Breast epithelium (tissue), 4 donors: ENCODE results near the gene F2RL3. TPM values are rescaled to one million over a fixed set of nuclear protein-coding genes. Genes with fewer than 3 reads are reported as not detected.

Experiments used
- DNase-seq, 2 donors: peaks; one replicate each; pipeline ENCODE4 v3.0.0-alpha.2; 2019; ENCODE audit warnings: low spot score in 2 of 2
- H3K27ac ChIP-seq, 2 donors: fragments of 200-600 bp; sonication (generic) in 1 of 2; one replicate each; pipeline ENCODE4 v1.5.1; 2016 to 2019; ENCODE audit warnings: mild to moderate bottlenecking in 1 of 2
- H3K27me3 ChIP-seq, 2 donors: fragments of 200-600 bp; sonication (generic) in 1 of 2; one replicate each; pipeline versions ENCODE4 v1.5.1 to v1.6.0; 2017 to 2019; ENCODE audit warnings: control low read depth in 1 of 2, mild to moderate bottlenecking in 1 of 2
- H3K36me3 ChIP-seq: fragments of 200-600 bp; one replicate; pipeline ENCODE4 v1.5.1; 2019
- H3K4me1 ChIP-seq, 2 donors: fragments of 200-600 bp; sonication (generic); one replicate each; pipeline ENCODE4 v1.5.1; 2016 to 2019; ENCODE audit warnings: control low read depth in 1 of 2
- H3K4me3 ChIP-seq, 3 donors: fragments of 200-600 bp; sonication (generic); 1 replicate in 2 of 3; 2 replicates in 1 of 3; pipeline ENCODE4 v1.5.1; 2016 to 2019; ENCODE audit warnings: mild to moderate bottlenecking in 3 of 3, moderate library complexity in 2 of 3
- H3K9me3 ChIP-seq, 2 donors: fragments of 200-600 bp; sonication (generic) in 1 of 2; one replicate each; pipeline ENCODE4 v1.5.1; 2016 to 2019; ENCODE audit warnings: control low read depth in 1 of 2
- POLR2A ChIP-seq: fragments of 450-650 bp; IDR thresholded peaks from one replicate; pipeline ENCODE4 v1.6.1; 2016; ENCODE audit warnings: antibody characterized with exemption, mild to moderate bottlenecking, moderate library complexity
- POLR2AphosphoS5 ChIP-seq, 3 donors: sonication (generic); formaldehyde crosslinking; IDR thresholded peaks; one replicate each; pipeline ENCODE4 v1.6.1; 2017; ENCODE audit warnings: antibody characterized with exemption in 3 of 3
- intact Hi-C: fragments of 100-400 bp; cut with DNase I; formaldehyde crosslinking; loops from one replicate; pipeline ENCODE4 v1.15.1; 2023; ENCODE audit warnings: low total_unique reads
- total RNA-seq, 3 donors: library from RNA; depleted of rRNA; stranded (reverse); fragments of >200 nt; gene quantifications; one replicate each; pipeline ENCODE4 v1.1.0, GENCODE V29; 2016
- TF ChIP-seq, protein P1 (sequence below), 3 donors: fragments of 450-650 bp; IDR thresholded peaks; one replicate each; pipeline ENCODE4 v1.5.1; 2016 to 2017; ENCODE audit warnings: antibody characterized with exemption in 3 of 3, mild to moderate bottlenecking in 3 of 3, moderate library complexity in 3 of 3

F2RL3 gene
- total RNA-seq, 3 donors from 2014 or later, result 0.32 to 27.5 (median 4.2) TPM

DNA sequence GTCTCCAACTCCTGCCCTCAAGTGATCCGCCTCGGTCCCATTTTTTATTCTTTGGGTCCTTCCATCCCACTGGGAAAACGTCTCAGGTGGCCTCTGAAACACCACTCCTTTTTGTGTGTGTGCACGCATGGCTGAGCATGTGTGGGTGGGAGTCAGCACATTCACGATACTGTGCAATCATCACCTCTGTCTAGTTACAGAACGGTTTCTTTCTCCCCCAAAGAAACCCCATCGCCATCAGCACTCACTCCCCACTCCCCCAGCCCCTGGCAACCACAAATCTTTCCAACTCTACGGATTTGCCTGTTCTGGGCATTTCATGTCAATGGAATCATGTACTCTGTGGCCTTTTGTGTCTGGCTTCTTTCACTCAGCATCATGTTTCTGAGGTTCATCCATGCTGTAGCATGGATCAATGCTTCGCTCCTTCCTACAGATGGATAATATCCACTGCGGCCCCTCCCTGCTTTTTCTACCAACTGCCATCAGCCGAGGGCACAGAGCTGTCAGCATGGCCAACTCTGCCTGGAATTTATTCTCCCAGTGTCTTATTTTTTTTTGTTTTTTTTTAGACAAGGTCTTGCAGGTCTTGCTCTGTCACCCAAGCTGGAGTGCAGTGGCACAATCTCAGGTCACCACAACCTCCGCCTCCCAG lies 9.7 kb downstream of the F2RL3 start:
- no peak for TF ChIP-seq POLR2A
- TF ChIP-seq, protein P1, sequence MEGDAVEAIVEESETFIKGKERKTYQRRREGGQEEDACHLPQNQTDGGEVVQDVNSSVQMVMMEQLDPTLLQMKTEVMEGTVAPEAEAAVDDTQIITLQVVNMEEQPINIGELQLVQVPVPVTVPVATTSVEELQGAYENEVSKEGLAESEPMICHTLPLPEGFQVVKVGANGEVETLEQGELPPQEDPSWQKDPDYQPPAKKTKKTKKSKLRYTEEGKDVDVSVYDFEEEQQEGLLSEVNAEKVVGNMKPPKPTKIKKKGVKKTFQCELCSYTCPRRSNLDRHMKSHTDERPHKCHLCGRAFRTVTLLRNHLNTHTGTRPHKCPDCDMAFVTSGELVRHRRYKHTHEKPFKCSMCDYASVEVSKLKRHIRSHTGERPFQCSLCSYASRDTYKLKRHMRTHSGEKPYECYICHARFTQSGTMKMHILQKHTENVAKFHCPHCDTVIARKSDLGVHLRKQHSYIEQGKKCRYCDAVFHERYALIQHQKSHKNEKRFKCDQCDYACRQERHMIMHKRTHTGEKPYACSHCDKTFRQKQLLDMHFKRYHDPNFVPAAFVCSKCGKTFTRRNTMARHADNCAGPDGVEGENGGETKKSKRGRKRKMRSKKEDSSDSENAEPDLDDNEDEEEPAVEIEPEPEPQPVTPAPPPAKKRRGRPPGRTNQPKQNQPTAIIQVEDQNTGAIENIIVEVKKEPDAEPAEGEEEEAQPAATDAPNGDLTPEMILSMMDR (IDR thresholded peaks at IDR 0.05), result no peak
- TF ChIP-seq POLR2AphosphoS5 (IDR thresholded peaks at IDR 0.05), result no peak
- no peaks in the 10 kb centered on the region for H3K9me3 ChIP-seq
- H3K27ac ChIP-seq, result no peak overlapping the region
- H3K4me1 ChIP-seq, result no peaks in the 10 kb centered on the region
- H3K4me3 ChIP-seq, result no peak overlapping the region
- no peak for DNase-seq
- intact Hi-C loops, result no loop called here
- no peaks in the 10 kb centered on the region for H3K36me3 ChIP-seq
- H3K27me3 ChIP-seq, result no peaks in the 10 kb centered on the region

DNA sequence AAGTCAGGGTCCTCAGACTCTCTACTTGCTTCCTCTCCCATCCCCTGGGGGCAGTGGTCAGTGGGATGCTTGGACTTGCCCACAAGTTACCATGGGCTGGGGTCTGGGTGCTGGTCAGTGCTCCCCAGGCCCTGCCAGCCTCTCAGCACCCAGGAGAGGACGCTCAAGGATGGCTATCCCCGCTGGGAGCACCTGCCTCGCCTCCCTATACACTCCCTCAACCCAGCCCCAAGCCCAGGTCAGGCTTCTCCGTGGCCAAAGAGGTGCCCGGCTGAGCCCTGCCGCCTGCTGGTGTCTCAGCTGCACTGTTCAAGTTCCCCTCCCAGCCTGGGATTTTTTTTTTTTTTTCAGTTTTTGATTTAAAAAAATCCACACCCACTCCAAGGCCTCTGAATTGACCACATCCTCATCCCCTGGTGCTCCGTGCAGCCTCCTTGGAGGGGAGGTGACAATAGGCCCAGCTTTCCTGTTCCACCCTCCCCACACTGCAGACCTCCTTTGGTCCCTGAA lies 10.8 kb downstream of the F2RL3 start:
- Histone ChIP-seq H3K4me3 (no peak overlapping the region), H3K9me3 (no peaks in the 10 kb centered on the region), H3K27ac (no peak overlapping the region), H3K4me1 (no peaks in the 10 kb centered on the region), H3K36me3 (no peaks in the 10 kb centered on the region), H3K27me3 (no peaks in the 10 kb centered on the region)
- intact Hi-C loops, result no loop called here
- TF ChIP-seq POLR2AphosphoS5 (IDR thresholded peaks at IDR 0.05), result no peak
- TF ChIP-seq, protein P1 (IDR thresholded peaks at IDR 0.05), result peak; percentile 24 to 41 (median 38)
- DNase-seq, result no peak

DNA sequence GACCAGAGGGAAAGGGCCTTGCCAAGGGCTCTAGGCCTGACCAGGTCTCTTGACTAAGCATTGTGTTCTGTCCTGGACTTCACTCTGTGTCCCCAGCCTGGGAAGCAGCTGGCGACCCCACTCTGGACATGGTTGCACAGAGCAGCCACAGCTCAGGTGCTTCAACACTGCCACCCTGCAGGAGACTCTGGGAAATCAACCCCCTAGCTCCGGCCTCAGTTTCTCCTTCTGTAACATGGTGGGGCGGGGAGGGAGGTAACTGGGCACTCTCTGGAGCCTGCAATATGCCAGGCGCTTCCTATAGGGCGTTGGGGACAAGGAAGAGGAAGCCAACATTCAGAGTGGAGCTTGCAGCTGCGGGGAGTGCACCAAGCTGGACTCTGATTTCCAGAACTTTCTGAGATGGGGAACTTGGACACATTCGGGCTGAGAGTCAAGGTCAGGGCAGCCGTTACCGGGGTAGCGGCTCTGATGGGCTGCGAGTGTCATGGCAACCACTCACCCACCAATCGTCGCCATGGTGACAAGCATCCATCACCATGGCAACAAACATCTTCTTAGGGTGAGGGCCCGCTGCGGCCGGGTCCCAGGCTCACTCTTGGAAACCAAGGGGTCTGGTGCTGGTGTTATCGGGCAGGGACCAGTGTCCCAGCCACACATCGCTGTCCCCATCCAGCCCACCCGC lies 12.8 kb downstream of the F2RL3 start:
- no peaks in the 10 kb centered on the region for H3K9me3 ChIP-seq
- H3K36me3 ChIP-seq, result no peaks in the 10 kb centered on the region
- no peak for DNase-seq
- intact Hi-C loops, result no loop called here
- no peaks in the 10 kb centered on the region for H3K27me3 ChIP-seq
- no peak for TF ChIP-seq POLR2A
- TF ChIP-seq, protein P1 (IDR thresholded peaks at IDR 0.05), result no peak
- no peak for TF ChIP-seq POLR2AphosphoS5 (IDR thresholded peaks at IDR 0.05)
- H3K4me1 ChIP-seq, result no peaks in the 10 kb centered on the region
- no peak overlapping the region for H3K27ac ChIP-seq
- H3K4me3 ChIP-seq, result no peak overlapping the region

DNA sequence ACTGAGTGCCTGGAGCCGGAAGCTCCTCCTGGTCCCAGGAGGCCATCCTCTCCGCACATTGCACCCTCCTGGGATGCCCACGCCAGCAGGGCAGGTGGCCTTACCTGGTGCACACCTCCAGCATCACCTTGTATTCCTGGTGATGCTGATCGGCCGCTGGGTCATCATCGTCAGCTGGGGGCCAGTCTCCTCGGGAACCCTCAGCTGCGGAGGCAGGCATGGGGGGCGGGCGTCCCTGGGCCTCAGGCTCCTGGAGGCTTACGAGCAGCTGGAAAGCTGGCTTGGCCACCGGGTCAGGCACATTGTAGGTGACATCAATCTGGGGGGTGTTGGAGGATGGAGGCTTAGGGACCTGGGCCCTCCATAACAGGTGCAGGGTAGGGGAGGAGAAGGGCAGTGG lies 13.7 kb downstream of the F2RL3 start:
- Histone ChIP-seq H3K27ac (no peak overlapping the region), H3K4me3 (no peak overlapping the region), H3K27me3 (no peaks in the 10 kb centered on the region), H3K36me3 (no peaks in the 10 kb centered on the region), H3K4me1 (no peaks in the 10 kb centered on the region), H3K9me3 (no peaks in the 10 kb centered on the region)
- no peak for DNase-seq
- TF ChIP-seq, protein P1 (IDR thresholded peaks at IDR 0.05), result no peak
- TF ChIP-seq POLR2AphosphoS5 (IDR thresholded peaks at IDR 0.05) (no peak), POLR2A (no peak)
- intact Hi-C loops, result no loop called here

DNA sequence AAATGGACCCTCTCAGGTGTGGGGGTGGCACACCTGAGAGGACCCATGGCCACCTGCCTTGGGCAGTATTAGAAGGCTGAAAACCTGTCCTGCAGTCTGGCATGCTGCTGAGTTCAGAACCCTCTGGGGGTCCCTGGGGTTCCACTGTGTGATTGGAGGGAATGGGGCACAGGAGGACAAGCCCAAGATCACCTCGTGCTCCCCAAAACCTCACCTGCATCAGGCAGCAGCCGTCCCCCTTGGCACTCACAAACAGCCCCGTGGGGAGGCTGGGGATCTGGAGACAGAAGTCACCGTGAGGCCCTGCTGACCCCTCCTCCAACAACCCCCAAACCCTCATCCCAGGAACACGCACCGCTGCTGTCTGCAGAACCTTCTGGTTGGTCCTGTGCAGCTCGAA lies 14.5 kb downstream of the F2RL3 start:
- Histone ChIP-seq H3K27me3 (no peaks in the 10 kb centered on the region), H3K27ac (no peak overlapping the region), H3K4me3 (no peak overlapping the region), H3K36me3 (no peaks in the 10 kb centered on the region), H3K4me1 (no peaks in the 10 kb centered on the region), H3K9me3 (no peaks in the 10 kb centered on the region)
- TF ChIP-seq, protein P1 (IDR thresholded peaks at IDR 0.05), result no peak
- TF ChIP-seq POLR2A, result no peak
- no peak for TF ChIP-seq POLR2AphosphoS5 (IDR thresholded peaks at IDR 0.05)
- intact Hi-C loops, result no loop called here
- DNase-seq, result no peak
